ENCODE measurements around the gene CCDC27. TPM values are rescaled to one million over a fixed set of nuclear protein-coding genes. Genes with fewer than 3 reads are reported as not detected.
A peak's percentile ranks its signal among the peaks of the same experiment; 100 is the strongest.

CCDC27 gene
- total and polyA plus RNA-seq, 2 of the 13 experiments (the other 11 are each of a cell fraction or from before 2014, with no cell fraction given): not detected

DNA sequence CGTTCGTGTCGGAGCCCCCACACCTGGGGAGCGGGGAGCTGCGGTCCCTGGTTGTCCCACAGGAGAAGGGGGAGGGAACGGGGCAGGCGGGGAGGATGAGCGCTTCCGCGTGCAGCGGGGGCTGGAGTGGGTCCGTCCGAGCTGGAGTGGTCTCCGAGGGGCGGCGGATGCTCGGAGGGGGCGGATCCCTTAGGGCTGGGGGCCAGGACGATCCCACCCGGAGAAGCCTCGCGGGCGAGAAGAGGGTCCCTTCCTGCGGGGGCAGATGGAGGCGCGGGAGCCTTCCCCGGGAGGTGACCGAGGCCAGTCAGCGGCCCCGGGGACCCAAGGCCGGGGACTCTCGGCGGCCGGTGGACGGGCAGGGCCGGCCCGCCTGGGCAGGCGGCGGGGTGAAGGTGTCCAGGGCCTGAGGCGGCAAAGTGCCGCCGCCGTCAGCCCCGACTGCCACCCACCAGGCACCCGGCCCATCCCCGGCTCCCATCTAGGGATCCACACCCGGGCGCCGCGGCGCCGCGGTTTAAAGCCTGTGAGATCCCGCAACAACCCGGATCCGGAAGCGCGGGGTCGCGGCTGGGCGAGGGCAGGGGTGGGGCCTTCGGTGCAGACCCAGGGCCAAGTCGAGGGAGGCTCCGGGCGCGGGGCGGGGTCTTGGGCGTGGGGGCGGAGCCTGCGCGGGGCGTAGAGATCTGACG lies 5.3 kb upstream of the CCDC27 start (continued):
- TF ChIP-seq, protein P1, sequence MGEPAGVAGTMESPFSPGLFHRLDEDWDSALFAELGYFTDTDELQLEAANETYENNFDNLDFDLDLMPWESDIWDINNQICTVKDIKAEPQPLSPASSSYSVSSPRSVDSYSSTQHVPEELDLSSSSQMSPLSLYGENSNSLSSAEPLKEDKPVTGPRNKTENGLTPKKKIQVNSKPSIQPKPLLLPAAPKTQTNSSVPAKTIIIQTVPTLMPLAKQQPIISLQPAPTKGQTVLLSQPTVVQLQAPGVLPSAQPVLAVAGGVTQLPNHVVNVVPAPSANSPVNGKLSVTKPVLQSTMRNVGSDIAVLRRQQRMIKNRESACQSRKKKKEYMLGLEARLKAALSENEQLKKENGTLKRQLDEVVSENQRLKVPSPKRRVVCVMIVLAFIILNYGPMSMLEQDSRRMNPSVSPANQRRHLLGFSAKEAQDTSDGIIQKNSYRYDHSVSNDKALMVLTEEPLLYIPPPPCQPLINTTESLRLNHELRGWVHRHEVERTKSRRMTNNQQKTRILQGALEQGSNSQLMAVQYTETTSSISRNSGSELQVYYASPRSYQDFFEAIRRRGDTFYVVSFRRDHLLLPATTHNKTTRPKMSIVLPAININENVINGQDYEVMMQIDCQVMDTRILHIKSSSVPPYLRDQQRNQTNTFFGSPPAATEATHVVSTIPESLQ (CRISPR knock-in tag; conservative IDR thresholded peaks at IDR 0.05): no peak
- peak; percentile 67; the same call in 1 of the 2 replicates for TF ChIP-seq SIN3B (IDR thresholded peaks at IDR 0.05; ENCODE audit: low read length)
- no peak; the same call in 1 of the 2 replicates for TF ChIP-seq ELF4 (CRISPR knock-in tag; IDR thresholded peaks at IDR 0.05; ENCODE audit: borderline replicate concordance)
- peak; percentile 67 for TF ChIP-seq KAT8 (CRISPR knock-in tag; IDR thresholded peaks at IDR 0.05)
- TF ChIP-seq SP4 (CRISPR knock-in tag; IDR thresholded peaks at IDR 0.05): peak; percentile 51; the same call in 1 of the 2 replicates
- TF ChIP-seq ZNF496 (CRISPR knock-in tag; IDR thresholded peaks at IDR 0.05; ENCODE audit: insufficient replicate concordance): no peak
- TF ChIP-seq, protein P2, sequence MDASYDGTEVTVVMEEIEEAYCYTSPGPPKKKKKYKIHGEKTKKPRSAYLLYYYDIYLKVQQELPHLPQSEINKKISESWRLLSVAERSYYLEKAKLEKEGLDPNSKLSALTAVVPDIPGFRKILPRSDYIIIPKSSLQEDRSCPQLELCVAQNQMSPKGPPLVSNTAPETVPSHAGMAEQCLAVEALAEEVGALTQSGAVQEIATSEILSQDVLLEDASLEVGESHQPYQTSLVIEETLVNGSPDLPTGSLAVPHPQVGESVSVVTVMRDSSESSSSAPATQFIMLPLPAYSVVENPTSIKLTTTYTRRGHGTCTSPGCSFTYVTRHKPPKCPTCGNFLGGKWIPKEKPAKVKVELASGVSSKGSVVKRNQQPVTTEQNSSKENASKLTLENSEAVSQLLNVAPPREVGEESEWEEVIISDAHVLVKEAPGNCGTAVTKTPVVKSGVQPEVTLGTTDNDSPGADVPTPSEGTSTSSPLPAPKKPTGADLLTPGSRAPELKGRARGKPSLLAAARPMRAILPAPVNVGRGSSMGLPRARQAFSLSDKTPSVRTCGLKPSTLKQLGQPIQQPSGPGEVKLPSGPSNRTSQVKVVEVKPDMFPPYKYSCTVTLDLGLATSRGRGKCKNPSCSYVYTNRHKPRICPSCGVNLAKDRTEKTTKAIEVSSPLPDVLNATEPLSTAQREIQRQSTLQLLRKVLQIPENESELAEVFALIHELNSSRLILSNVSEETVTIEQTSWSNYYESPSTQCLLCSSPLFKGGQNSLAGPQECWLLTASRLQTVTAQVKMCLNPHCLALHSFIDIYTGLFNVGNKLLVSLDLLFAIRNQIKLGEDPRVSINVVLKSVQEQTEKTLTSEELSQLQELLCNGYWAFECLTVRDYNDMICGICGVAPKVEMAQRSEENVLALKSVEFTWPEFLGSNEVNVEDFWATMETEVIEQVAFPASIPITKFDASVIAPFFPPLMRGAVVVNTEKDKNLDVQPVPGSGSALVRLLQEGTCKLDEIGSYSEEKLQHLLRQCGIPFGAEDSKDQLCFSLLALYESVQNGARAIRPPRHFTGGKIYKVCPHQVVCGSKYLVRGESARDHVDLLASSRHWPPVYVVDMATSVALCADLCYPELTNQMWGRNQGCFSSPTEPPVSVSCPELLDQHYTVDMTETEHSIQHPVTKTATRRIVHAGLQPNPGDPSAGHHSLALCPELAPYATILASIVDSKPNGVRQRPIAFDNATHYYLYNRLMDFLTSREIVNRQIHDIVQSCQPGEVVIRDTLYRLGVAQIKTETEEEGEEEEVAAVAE (CRISPR knock-in tag; IDR thresholded peaks at IDR 0.05; ENCODE audit: borderline replicate concordance): peak; percentile 39; the same call in 1 of the 2 replicates
- peak; percentile 34; the same call in 1 of the 2 replicates for TF ChIP-seq CHD2 (IDR thresholded peaks at IDR 0.05; ENCODE audit: low read depth, low read length)
- TF ChIP-seq MXD4 (CRISPR knock-in tag; IDR thresholded peaks at IDR 0.05): peak; percentile 67; the same call in 1 of the 2 replicates
- TF ChIP-seq ZMYM4 (CRISPR knock-in tag; IDR thresholded peaks at IDR 0.05): no peak
- no peak for TF ChIP-seq ZBTB1 (CRISPR knock-in tag; IDR thresholded peaks at IDR 0.05; ENCODE audit: borderline replicate concordance)
- TF ChIP-seq YEATS4 (CRISPR knock-in tag; IDR thresholded peaks at IDR 0.05; ENCODE audit: borderline replicate concordance): peak; percentile 24; the same call in 1 of the 2 replicates
- no peak for TF ChIP-seq ZNF552 (CRISPR knock-in tag; IDR thresholded peaks at IDR 0.05; ENCODE audit: borderline replicate concordance)
- TF ChIP-seq, protein P3, sequence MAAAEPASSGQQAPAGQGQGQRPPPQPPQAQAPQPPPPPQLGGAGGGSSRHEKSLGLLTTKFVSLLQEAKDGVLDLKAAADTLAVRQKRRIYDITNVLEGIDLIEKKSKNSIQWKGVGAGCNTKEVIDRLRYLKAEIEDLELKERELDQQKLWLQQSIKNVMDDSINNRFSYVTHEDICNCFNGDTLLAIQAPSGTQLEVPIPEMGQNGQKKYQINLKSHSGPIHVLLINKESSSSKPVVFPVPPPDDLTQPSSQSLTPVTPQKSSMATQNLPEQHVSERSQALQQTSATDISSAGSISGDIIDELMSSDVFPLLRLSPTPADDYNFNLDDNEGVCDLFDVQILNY (CRISPR knock-in tag; conservative IDR thresholded peaks at IDR 0.05): peak; percentile 71; the same call in 1 of the 2 replicates
- peak; percentile 55; the same call in 1 of the 2 replicates for TF ChIP-seq MAZ (IDR thresholded peaks at IDR 0.05; ENCODE audit: borderline replicate concordance, low read depth, low read length)
- peak; percentile 45; the same call in 1 of the 2 replicates for TF ChIP-seq MAZ (CRISPR knock-in tag; IDR thresholded peaks at IDR 0.05; ENCODE audit: low read depth)
- TF ChIP-seq ATRX (CRISPR knock-in tag; IDR thresholded peaks at IDR 0.05; ENCODE audit: borderline replicate concordance): no peak
- peak; percentile 70 for TF ChIP-seq POLR2AphosphoS5 (IDR thresholded peaks at IDR 0.05; ENCODE audit: low read depth, low read length)
- peak; percentile 27; the same call in 1 of the 2 replicates for TF ChIP-seq TAF1 (CRISPR knock-in tag; IDR thresholded peaks at IDR 0.05)
